ENCODE data around the gene TIMELESS. TPM values are rescaled to one million over a fixed set of nuclear protein-coding genes. Genes with fewer than 3 reads are reported as not detected.

The TIMELESS gene
- total RNA-seq, 1 donor from 2014 or later = 3.4 TPM

GRCh38 chr12:56431850-56432249 lies 17.4 kb downstream of the TIMELESS start:
- Histone ChIP-seq H3K27me3 (ENCODE audit: control insufficient read depth, insufficient read depth, low read length) (no peaks in the 10 kb centered on the region), H3K36me3 (ENCODE audit: control insufficient read depth, insufficient read depth, low read length) (peaks cover 4% of the 10 kb centered on the region), H3K4me3 (ENCODE audit: low read depth, low read length) (no peak overlapping the region)
- no peak for TF ChIP-seq CTCF (IDR thresholded peaks at IDR 0.05; ENCODE audit: insufficient read depth, low read length, severe bottlenecking)
- DNase-seq (ENCODE audit: low read depth) = peak; percentile 34
- no peak for FAIRE-seq

GRCh38 chr12:56431288-56431687 lies 17.9 kb downstream of the TIMELESS start:
- no peak for FAIRE-seq
- no peak for TF ChIP-seq CTCF (IDR thresholded peaks at IDR 0.05; ENCODE audit: insufficient read depth, low read length, severe bottlenecking)
- H3K27me3 ChIP-seq (ENCODE audit: control insufficient read depth, insufficient read depth, low read length) = no peaks in the 10 kb centered on the region
- peaks cover 4% of the 10 kb centered on the region for H3K36me3 ChIP-seq (ENCODE audit: control insufficient read depth, insufficient read depth, low read length)
- no peak for DNase-seq (ENCODE audit: low read depth)
- H3K4me3 ChIP-seq (ENCODE audit: low read depth, low read length) = no peak overlapping the region

- no peak for DNase-seq (ENCODE audit: low read depth)
- no peak for FAIRE-seq
- no peaks in the 10 kb centered on the region for H3K27me3 ChIP-seq (ENCODE audit: control insufficient read depth, insufficient read depth, low read length)
- peaks cover 8% of the 10 kb centered on the region for H3K36me3 ChIP-seq (ENCODE audit: control insufficient read depth, insufficient read depth, low read length)
- H3K4me3 ChIP-seq (ENCODE audit: low read depth, low read length) = no peak overlapping the region
- no peak for TF ChIP-seq CTCF (IDR thresholded peaks at IDR 0.05; ENCODE audit: insufficient read depth, low read length, severe bottlenecking)
Measured at GRCh38 chr12:56425940-56426438, 23.2 kb downstream of the TIMELESS start.

- DNase-seq (ENCODE audit: low read depth) = no peak
- Histone ChIP-seq H3K36me3 (ENCODE audit: control insufficient read depth, insufficient read depth, low read length) (peaks cover 9% of the 10 kb centered on the region), H3K4me3 (ENCODE audit: low read depth, low read length) (no peak overlapping the region), H3K27me3 (ENCODE audit: control insufficient read depth, insufficient read depth, low read length) (no peaks in the 10 kb centered on the region)
- TF ChIP-seq CTCF (IDR thresholded peaks at IDR 0.05; ENCODE audit: insufficient read depth, low read length, severe bottlenecking) = no peak
- FAIRE-seq = no peak
Measured at GRCh38 chr12:56425193-56425592, 24.0 kb downstream of the TIMELESS start.

- no peaks in the 10 kb centered on the region for H3K27me3 ChIP-seq (ENCODE audit: control insufficient read depth, insufficient read depth, low read length)
- DNase-seq (ENCODE audit: low read depth) = no peak
- FAIRE-seq = no peak
- no peak for TF ChIP-seq CTCF (IDR thresholded peaks at IDR 0.05; ENCODE audit: insufficient read depth, low read length, severe bottlenecking)
- no peak overlapping the region for H3K4me3 ChIP-seq (ENCODE audit: low read depth, low read length)
- H3K36me3 ChIP-seq (ENCODE audit: control insufficient read depth, insufficient read depth, low read length) = peaks cover 6% of the 10 kb centered on the region
Measured at GRCh38 chr12:56420411-56420810, 28.8 kb downstream of the TIMELESS start.

GRCh38 chr12:56417739-56418138 lies 31.5 kb downstream of the TIMELESS start:
- no peak overlapping the region for H3K4me3 ChIP-seq (ENCODE audit: low read depth, low read length)
- DNase-seq (ENCODE audit: low read depth) (no peak), FAIRE-seq (no peak)
- H3K36me3 ChIP-seq (ENCODE audit: control insufficient read depth, insufficient read depth, low read length) = peaks cover 5% of the 10 kb centered on the region
- no peak for TF ChIP-seq CTCF (IDR thresholded peaks at IDR 0.05; ENCODE audit: insufficient read depth, low read length, severe bottlenecking)
- no peaks in the 10 kb centered on the region for H3K27me3 ChIP-seq (ENCODE audit: control insufficient read depth, insufficient read depth, low read length)

Measured in bronchial epithelial cell (primary cell).